ENCODE data around the gene MEGF11.

The MEGF11 gene

GRCh38 chr15:66101715-66102395, 151.7 kb downstream of the MEGF11 start:
- no peak overlapping the region for H3K4me3 ChIP-seq (ENCODE audit: low read length)
- peak; percentile 1 for DNase-seq (ENCODE audit: low read depth)
- no peak for TF ChIP-seq CTCF (conservative IDR thresholded peaks at IDR 0.05; ENCODE audit: low read depth, low read length)

DNA sequence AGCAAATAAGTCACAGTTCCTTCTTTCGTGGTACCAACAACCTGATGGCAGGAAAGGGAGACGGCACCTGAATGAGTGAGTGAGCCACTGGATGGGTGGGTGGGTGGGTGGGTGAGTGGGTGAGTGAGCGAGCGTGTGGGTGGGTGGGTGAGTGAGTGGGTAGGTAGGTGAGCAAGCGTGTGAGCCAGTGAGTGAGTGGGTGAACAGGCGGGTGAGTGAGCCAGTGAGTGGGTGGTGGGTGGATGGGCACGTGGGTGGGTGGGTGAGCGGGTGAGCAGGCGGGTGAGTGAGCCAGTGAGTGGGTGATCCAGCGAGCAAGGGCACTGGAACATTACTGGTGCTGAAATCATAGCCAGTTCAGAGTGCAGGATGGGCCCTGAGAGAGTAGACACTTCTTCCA, 152.8 kb downstream of the MEGF11 start:
- no peak overlapping the region for H3K4me3 ChIP-seq (ENCODE audit: low read length)
- no peak for DNase-seq (ENCODE audit: low read depth)
- TF ChIP-seq CTCF (conservative IDR thresholded peaks at IDR 0.05; ENCODE audit: low read depth, low read length) = no peak

- no peak for TF ChIP-seq CTCF (conservative IDR thresholded peaks at IDR 0.05; ENCODE audit: low read depth, low read length)
- no peak for DNase-seq (ENCODE audit: low read depth)
Observed at GRCh38 chr15:66099950-66100671, 153.4 kb downstream of the MEGF11 start.

GRCh38 chr15:66098022-66098363, 155.6 kb downstream of the MEGF11 start:
- no peak overlapping the region for H3K4me3 ChIP-seq (ENCODE audit: low read length)
- no peak for DNase-seq (ENCODE audit: low read depth)
- no peak for TF ChIP-seq CTCF (conservative IDR thresholded peaks at IDR 0.05; ENCODE audit: low read depth, low read length)

More at GRCh38 chr15:66099950-66100671, 153.4 kb downstream of the MEGF11 start:
- H3K4me3 ChIP-seq (ENCODE audit: low read length) = no peak overlapping the region

DNA sequence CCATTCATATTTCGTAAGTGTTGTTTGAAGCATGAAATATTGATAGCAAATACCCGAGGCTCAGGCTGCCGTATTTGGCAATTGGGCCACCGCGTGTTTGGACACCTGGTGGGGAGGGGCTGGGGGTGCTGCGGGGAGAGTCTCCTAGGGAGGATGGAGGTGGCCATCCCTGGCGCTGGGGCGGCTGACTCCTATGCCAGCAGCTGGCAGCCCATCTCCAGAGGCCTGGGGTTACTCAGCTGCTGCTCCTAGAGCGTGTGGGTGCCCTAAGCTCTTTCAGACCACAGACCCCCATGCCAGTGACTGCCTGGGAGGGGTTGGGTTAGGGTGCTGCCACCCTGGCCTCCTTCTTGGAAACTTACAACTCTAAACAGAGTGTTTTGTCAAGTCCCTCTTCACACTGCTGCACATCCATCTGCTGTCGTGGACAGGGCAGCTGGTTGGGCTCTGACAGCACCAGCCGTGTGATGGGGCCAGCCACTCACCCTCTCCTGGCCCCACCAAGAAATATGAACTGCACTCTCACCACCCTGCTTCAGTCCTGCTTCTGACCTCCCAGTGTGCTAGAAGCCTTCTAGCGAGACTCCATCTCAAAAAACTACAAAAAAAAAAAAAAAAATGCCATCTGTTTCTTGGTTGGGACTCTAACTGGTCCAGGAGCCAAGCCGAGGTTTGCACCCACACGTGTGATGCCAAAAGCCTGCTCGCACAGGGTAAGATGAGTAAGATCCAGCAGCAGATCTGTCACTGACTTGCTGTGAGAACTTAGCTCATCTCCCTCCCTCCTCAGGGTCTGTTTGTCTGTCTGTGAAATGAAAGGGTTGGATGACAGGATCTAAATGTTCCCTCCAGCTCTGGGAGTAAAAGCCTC, 156.2 kb downstream of the MEGF11 start:
- no peak for TF ChIP-seq CTCF (conservative IDR thresholded peaks at IDR 0.05; ENCODE audit: low read depth, low read length)
- no peak for DNase-seq (ENCODE audit: low read depth)
- H3K4me3 ChIP-seq (ENCODE audit: low read length) = no peak overlapping the region

- DNase-seq (ENCODE audit: low read depth) = no peak
Observed at GRCh38 chr15:66096688-66097058, 156.9 kb downstream of the MEGF11 start.

More at GRCh38 chr15:66096688-66097058, 156.9 kb downstream of the MEGF11 start:
- no peak overlapping the region for H3K4me3 ChIP-seq (ENCODE audit: low read length)
- TF ChIP-seq CTCF (conservative IDR thresholded peaks at IDR 0.05; ENCODE audit: low read depth, low read length) = no peak

Measured in retinal pigment epithelial cell (primary cell).